ENCODE data around the gene PLB1.

PLB1 gene

DNA sequence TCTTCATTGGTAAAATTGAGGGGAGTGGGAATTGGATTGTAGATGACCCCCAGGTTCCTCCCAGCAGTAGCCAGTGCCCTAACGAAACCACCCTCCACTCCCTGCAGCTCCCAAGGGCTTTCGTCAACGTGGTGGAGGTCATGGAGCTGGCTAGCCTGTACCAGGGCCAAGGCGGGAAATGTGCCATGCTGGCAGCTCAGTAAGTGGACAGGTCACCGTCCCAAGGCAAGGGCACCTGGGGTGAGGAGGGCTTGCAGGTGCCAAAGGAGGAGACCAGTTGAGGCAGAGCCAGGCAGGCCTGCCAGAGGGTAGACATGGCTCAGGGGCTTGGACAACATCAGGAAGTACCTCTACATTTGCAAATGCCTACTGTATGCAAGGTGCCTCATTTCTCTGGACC lies 133.1 kb downstream of the PLB1 start:
- no peak for DNase-seq (ENCODE audit: low read depth)
- H3K4me3 ChIP-seq (ENCODE audit: low read depth, low read length), result no peak overlapping the region
- TF ChIP-seq, protein P1, sequence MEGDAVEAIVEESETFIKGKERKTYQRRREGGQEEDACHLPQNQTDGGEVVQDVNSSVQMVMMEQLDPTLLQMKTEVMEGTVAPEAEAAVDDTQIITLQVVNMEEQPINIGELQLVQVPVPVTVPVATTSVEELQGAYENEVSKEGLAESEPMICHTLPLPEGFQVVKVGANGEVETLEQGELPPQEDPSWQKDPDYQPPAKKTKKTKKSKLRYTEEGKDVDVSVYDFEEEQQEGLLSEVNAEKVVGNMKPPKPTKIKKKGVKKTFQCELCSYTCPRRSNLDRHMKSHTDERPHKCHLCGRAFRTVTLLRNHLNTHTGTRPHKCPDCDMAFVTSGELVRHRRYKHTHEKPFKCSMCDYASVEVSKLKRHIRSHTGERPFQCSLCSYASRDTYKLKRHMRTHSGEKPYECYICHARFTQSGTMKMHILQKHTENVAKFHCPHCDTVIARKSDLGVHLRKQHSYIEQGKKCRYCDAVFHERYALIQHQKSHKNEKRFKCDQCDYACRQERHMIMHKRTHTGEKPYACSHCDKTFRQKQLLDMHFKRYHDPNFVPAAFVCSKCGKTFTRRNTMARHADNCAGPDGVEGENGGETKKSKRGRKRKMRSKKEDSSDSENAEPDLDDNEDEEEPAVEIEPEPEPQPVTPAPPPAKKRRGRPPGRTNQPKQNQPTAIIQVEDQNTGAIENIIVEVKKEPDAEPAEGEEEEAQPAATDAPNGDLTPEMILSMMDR (IDR thresholded peaks at IDR 0.05; ENCODE audit: control insufficient read depth, extremely low read depth, insufficient read depth), result no peak

DNA sequence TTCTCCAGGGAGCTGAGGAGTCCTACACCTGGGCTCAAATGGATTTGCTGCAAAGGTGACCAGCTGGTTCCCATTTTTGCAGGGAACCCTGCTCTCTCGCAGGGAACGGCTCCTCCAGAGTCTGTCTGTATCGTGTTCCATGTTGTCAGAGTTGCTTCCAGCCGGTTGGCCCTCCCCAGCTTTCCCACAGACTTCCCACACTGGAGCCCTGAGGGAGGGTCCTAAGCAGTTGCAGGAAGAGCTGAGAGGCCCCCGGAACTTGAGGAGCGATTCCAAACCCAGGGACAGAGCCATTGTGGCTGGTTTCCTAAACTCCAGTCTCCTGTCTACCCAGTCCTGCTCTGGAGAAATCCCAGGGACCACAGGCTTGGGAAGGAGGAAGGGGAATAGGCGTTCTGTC lies 134.1 kb downstream of the PLB1 start:
- no peak overlapping the region for H3K4me3 ChIP-seq (ENCODE audit: low read depth, low read length)
- no peak for DNase-seq (ENCODE audit: low read depth)
- TF ChIP-seq, protein P1 (IDR thresholded peaks at IDR 0.05; ENCODE audit: control insufficient read depth, extremely low read depth, insufficient read depth), result no peak

DNA sequence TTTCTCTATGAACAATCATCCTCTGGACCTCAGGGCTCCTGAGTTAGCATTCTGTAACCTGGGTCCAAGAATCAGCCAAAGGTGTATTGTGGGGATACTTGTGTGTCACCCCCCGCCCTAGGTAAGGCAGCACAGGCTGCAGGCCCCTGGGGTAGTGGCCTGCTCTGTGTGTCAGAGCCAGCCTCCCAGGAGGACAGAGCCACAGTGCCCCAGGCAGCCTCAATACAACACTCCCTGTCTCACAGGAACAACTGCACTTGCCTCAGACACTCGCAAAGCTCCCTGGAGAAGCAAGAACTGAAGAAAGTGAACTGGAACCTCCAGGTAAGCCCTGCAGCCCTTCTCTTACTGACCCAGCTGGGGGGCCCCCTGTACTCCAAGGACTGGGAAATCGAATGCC lies 134.5 kb downstream of the PLB1 start:
- no peak overlapping the region for H3K4me3 ChIP-seq (ENCODE audit: low read depth, low read length)
- TF ChIP-seq, protein P1 (IDR thresholded peaks at IDR 0.05; ENCODE audit: control insufficient read depth, extremely low read depth, insufficient read depth), result no peak
- DNase-seq (ENCODE audit: low read depth), result no peak

DNA sequence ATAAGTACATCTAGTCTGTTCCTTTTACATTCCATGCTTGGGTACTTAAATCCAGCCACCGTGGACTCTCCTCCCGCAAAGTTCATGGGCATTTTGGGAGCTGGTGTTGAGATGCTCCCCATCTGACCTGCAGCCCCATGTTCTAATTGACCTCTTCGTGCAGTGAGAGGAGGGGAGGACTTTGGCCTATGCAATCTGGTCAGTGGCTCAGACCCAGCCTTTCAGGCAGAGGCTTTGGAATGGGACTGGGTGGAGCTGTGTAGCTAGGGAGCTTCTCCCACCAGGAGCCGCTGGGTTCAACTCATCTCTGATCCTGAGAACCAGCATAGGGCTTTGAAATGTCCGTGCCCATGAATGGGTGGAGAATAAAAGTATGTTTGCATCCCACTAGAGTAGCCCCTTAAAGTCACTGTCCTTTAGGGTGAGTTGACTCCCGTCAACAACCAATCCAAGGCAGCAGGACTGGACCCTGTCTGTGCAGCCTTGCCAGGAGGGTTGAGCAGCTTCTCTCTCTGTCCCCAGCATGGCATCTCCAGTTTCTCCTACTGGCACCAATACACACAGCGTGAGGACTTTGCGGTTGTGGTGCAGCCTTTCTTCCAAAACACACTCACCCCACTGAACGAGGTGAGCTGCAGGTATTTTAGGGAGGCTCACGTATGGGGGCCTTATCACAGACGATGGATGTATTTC lies 135.8 kb downstream of the PLB1 start:
- H3K4me3 ChIP-seq (ENCODE audit: low read depth, low read length), result no peak overlapping the region
- no peak for DNase-seq (ENCODE audit: low read depth)
- TF ChIP-seq, protein P1 (IDR thresholded peaks at IDR 0.05; ENCODE audit: control insufficient read depth, extremely low read depth, insufficient read depth), result no peak

DNA sequence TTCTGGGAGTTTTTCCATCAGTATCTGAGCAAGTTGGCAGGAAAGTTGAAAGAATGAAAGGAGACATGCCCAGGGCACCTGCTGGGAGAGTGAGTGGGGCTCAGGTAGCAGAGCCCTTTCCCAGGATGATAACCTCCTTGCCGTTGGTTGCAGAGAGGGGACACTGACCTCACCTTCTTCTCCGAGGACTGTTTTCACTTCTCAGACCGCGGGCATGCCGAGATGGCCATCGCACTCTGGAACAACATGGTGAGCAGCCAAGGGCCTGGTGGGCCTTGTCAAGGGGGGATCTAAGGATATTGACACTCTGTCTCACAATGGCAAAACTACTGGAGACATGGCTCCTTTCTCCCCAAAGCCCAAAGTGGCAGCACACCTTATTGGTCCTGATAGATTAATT lies 136.9 kb downstream of the PLB1 start:
- H3K4me3 ChIP-seq (ENCODE audit: low read depth, low read length), result no peak overlapping the region
- TF ChIP-seq, protein P1 (IDR thresholded peaks at IDR 0.05; ENCODE audit: control insufficient read depth, extremely low read depth, insufficient read depth), result no peak
- DNase-seq (ENCODE audit: low read depth), result no peak

DNA sequence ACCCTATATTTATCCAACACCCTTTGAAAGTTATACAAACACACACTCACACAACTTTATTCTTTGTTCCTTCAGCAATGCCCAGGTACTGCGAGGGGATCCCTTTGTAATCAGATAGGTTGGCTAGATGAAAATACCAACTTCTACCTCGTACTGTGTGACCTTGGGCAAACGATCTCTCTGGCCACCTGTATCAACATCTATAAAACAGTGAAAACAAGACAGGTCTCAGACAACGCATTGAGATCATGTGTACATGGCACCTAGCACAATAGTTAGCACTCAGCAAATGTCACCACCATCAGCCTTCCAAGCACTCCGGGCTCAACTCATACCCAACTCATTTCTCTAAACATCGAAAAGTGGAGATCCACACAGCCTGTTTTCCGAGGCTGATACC lies 137.3 kb downstream of the PLB1 start:
- peak; percentile 63 for DNase-seq (ENCODE audit: low read depth)

More for the DNA sequence above, 137.3 kb downstream of the PLB1 start:
- TF ChIP-seq, protein P1 (IDR thresholded peaks at IDR 0.05; ENCODE audit: control insufficient read depth, extremely low read depth, insufficient read depth), result no peak
- H3K4me3 ChIP-seq (ENCODE audit: low read depth, low read length), result no peak overlapping the region

Measured in LNCaP clone FGC (cell line).